Stimulated activated CD4-positive, alpha-beta T cell treated with anti-CD3 and anti-CD28 coated beads, Interleukin-15, amount 100 ng/mL, for 24 hours (primary cell): ENCODE data around the gene TTC33.

Experiments used
- DNase-seq: peaks from one replicate; pipeline ENCODE4 v3.0.0-alpha.2; 2020

The TTC33 gene

GRCh38 chr5:40475561-40475960 is 280.2 kb downstream of the TTC33 start:
- no peak for DNase-seq

GRCh38 chr5:40474250-40474649 is 281.5 kb downstream of the TTC33 start:
- no peak for DNase-seq

- DNase-seq, result no peak
Measured at GRCh38 chr5:40465416-40465815, 290.3 kb downstream of the TTC33 start.

GRCh38 chr5:40464511-40464910 is 291.2 kb downstream of the TTC33 start:
- DNase-seq, result no peak
